Chondrocyte (in vitro differentiated cells): ENCODE results near the gene FADS1. TPM values are rescaled to one million over a fixed set of nuclear protein-coding genes. Genes with fewer than 3 reads are reported as not detected.

ENCODE experiments used
- DNase-seq: peaks from one replicate; pipeline ENCODE4 v3.0.0; 2021; ENCODE audit warnings: mixed read lengths, low spot score
- H3K27ac Mint-ChIP-seq: one replicate; pipeline ENCODE4 v1.8.0; 2021; ENCODE audit warnings: mild to moderate bottlenecking, moderate library complexity, mixed read lengths; ENCODE audit not compliant: unreplicated experiment
- H3K27me3 Mint-ChIP-seq: 2 replicates; pipeline ENCODE4 v1.8.0; 2021; ENCODE audit warnings: low read depth, mixed read lengths
- H3K36me3 Mint-ChIP-seq: 2 replicates; pipeline ENCODE4 v1.8.0; 2021; ENCODE audit warnings: low read depth, mixed read lengths
- H3K4me1 Mint-ChIP-seq: 2 replicates; pipeline ENCODE4 v1.8.0; 2021; ENCODE audit warnings: low read depth, mild to moderate bottlenecking, mixed read lengths
- H3K4me3 Mint-ChIP-seq: one replicate; pipeline ENCODE4 v1.8.0; 2021; ENCODE audit warnings: mild to moderate bottlenecking, moderate library complexity, mixed read lengths; ENCODE audit not compliant: unreplicated experiment
- H3K9me3 Mint-ChIP-seq: 2 replicates; pipeline ENCODE4 v1.8.0; 2021; ENCODE audit warnings: low read depth, mixed read lengths
- total RNA-seq: library from RNA; stranded (reverse); gene quantifications from 3 replicates; pipeline ENCODE4 v1.2.1, GENCODE V29; 2021
- TF ChIP-seq, protein P1 (sequence below): fragments of 200-600 bp; sonication (generic); IDR thresholded peaks from 2 replicates; pipeline ENCODE4 v1.5.0; 2021; ENCODE audit warnings: antibody characterized with exemption, mild to moderate bottlenecking, moderate library complexity

Gene FADS1
- total RNA-seq, 1 donor from 2014 or later, result 74.6 TPM

DNA sequence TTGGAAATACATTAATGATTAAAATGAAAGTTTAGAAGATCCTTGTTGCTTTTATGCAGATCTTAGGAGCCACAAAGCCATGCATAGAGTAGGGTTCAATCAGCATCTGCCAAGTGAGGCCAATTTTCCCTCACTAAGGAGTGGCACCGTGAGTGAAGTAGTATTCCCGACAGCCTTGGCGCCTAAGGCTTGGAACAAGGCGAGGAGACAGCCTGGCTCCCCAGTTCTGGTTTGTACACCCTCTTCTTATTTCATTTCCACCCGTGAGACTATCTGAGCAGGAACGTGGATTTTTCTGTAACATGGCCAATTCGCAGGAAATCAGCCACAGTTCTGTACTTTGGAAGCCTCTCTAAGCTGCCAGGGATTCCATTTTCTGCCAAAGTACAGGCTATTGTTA is 33.9 kb upstream of the FADS1 start:
- Mint-ChIP-seq H3K4me3 (no peak overlapping the region), H3K27me3 (no peaks in the 10 kb centered on the region), H3K4me1 (peaks cover 2% of the 10 kb centered on the region), H3K9me3 (no peaks in the 10 kb centered on the region), H3K36me3 (peaks cover 38% of the 10 kb centered on the region), H3K27ac (no peak overlapping the region)
- no peak for DNase-seq
- TF ChIP-seq, protein P1, sequence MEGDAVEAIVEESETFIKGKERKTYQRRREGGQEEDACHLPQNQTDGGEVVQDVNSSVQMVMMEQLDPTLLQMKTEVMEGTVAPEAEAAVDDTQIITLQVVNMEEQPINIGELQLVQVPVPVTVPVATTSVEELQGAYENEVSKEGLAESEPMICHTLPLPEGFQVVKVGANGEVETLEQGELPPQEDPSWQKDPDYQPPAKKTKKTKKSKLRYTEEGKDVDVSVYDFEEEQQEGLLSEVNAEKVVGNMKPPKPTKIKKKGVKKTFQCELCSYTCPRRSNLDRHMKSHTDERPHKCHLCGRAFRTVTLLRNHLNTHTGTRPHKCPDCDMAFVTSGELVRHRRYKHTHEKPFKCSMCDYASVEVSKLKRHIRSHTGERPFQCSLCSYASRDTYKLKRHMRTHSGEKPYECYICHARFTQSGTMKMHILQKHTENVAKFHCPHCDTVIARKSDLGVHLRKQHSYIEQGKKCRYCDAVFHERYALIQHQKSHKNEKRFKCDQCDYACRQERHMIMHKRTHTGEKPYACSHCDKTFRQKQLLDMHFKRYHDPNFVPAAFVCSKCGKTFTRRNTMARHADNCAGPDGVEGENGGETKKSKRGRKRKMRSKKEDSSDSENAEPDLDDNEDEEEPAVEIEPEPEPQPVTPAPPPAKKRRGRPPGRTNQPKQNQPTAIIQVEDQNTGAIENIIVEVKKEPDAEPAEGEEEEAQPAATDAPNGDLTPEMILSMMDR, result no peak

GRCh38 chr11:61848631-61849030 is 31.8 kb upstream of the FADS1 start:
- DNase-seq, result no peak
- H3K27ac Mint-ChIP-seq, result peak overlapping the region; percentile 27
- H3K9me3 Mint-ChIP-seq, result no peaks in the 10 kb centered on the region
- peaks cover 38% of the 10 kb centered on the region for H3K36me3 Mint-ChIP-seq
- TF ChIP-seq, protein P1, result no peak
- H3K4me3 Mint-ChIP-seq, result no peak overlapping the region
- H3K27me3 Mint-ChIP-seq, result no peaks in the 10 kb centered on the region
- peaks cover 2% of the 10 kb centered on the region for H3K4me1 Mint-ChIP-seq

DNA sequence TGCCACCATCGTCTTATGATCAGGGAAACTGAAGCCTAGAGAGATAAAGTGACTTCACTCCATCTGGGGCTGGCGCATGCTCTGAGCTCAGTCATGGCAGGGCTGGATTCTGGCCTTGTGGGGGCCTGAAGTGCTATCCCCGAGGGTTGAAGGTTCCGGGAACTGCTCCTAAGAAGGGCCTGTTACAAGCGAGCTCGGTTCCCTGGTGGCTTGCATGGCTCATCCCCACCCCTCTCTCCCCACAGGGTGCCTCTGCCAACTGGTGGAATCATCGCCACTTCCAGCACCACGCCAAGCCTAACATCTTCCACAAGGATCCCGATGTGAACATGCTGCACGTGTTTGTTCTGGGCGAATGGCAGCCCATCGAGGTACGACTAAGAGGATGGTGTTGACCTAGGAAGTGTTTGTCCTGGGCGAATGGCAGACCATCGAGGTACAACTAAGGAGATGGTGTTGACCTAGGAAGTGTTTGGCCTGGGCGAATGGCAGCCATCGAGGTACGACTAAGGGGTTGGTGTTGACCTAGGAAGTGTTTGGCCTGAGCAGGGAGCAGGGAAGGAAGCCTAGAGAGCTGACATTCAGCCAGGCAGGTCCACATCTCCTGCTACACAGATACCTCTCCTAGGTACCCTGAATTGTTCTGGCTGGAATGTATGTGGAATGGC is 31.2 kb upstream of the FADS1 start:
- Mint-ChIP-seq H3K36me3 (peaks cover 40% of the 10 kb centered on the region), H3K4me1 (peaks cover 2% of the 10 kb centered on the region), H3K27me3 (no peaks in the 10 kb centered on the region), H3K27ac (peak overlapping the region; percentile 27), H3K9me3 (no peaks in the 10 kb centered on the region), H3K4me3 (no peak overlapping the region)
- no peak for DNase-seq
- TF ChIP-seq, protein P1, result no peak

DNA sequence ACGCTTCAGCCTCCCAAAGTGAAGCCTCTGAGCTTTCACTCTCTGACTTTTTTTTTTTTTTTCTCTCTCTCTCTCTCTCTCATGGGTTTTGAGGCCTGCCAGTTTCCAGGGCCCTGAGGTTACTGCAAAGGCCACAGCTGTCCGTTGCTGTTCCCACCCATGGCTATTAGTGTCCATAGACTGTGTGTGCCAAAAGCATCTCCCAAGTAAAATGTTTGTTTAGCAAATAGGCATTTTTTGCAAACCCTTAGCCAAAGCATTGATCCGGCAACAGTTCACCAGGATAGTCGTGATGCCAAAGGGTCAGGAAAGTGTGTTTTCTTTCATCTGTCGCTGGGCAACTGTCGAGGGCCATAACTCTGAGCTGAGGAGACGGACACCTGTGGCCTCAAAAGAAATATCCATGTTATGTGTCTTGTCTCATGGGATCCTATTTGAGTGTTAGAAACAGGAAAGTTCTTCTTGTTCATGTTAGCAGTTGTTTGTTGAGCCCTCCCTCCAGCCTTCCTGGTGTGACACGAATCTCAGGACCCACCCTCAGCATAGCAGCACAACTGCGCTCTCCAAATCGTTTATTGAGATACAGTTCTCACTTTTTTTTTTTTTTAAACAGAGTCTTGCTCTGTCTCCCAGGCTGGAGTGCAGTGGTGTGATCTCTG is 29.7 kb upstream of the FADS1 start:
- no peaks in the 10 kb centered on the region for H3K9me3 Mint-ChIP-seq
- TF ChIP-seq, protein P1, result no peak

DNA sequence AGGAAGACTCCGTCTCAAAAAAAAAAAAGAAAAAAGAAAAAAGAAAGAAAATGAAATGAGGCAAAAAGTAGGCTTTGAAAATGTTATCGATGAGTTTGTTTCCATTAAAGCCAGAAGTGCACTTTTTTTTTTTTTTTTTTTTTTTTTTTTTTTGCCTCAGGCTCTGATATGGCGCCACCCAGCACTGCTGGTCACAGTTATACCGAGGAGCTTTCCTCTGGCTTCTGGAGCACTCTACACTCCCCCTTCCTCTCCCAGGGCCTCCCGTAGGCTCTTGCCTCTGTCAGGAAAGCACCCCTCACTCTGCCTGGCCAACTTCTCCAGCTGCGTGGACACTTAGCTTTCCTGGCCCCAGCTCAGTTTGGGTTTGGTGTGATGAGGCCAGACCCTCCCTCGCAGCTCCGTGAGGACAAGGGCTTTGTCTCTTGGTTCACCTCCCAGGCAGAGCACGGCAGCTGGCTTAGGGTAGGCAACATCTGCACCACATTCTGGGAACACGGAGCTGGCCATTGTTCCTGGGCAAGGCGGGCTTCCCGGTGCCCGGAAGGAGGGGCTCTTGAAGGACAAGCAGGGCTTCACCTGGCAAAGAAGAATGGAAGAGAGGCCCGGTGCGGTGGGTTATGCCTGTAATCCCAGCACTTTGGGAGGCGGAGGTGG is 28.2 kb upstream of the FADS1 start:
- Mint-ChIP-seq H3K27ac (no peak overlapping the region), H3K9me3 (no peaks in the 10 kb centered on the region), H3K4me1 (peaks cover 2% of the 10 kb centered on the region), H3K27me3 (no peaks in the 10 kb centered on the region), H3K36me3 (peaks cover 38% of the 10 kb centered on the region), H3K4me3 (no peak overlapping the region)
- no peak for DNase-seq
- TF ChIP-seq, protein P1, result no peak

More for the DNA sequence above, 29.7 kb upstream of the FADS1 start:
- peaks cover 34% of the 10 kb centered on the region for H3K36me3 Mint-ChIP-seq
- no peak overlapping the region for H3K4me3 Mint-ChIP-seq
- H3K4me1 Mint-ChIP-seq, result peaks cover 2% of the 10 kb centered on the region
- H3K27ac Mint-ChIP-seq, result peak overlapping the region; percentile 6
- no peaks in the 10 kb centered on the region for H3K27me3 Mint-ChIP-seq
- no peak for DNase-seq
